GM12878 (cell line): ENCODE data around the gene IGF2R. TPM values are rescaled to one million over a fixed set of nuclear protein-coding genes. Genes with fewer than 3 reads are reported as not detected.

ENCODE experiments used
- ATAC-seq: fragments of 200-7000 bp; cut with Tn5 transposase; 3 replicates; pipeline ENCODE4 v1.9.1; 2020; ENCODE audit warnings: mild to moderate bottlenecking, moderate library complexity
- BruUV-seq: library from RNA; stranded (reverse); fragments of 400-500 nt; replicated peaks from 2 replicates; lab custom pipeline; 2021; lab: Mats Ljungman, UMichigan
- CTCF ChIA-PET: fragments of 300-600 bp; sonication (Branson Sonifier 250); formaldehyde crosslinking; extraction: SDS; loops from one replicate; lab custom pipeline; 2021; ENCODE audit warnings: inconsistent platforms; lab: Yijun Ruan, JAX
- POLR2A ChIA-PET: fragments of 350-600 bp; formaldehyde crosslinking; extraction: SDS; loops from one replicate; lab custom pipeline; 2021; ENCODE audit warnings: inconsistent platforms; lab: Charles Lee
- RAD21 ChIA-PET: fragments of 300-600 bp; sonication (Branson Sonifier 250); formaldehyde crosslinking; loops from one replicate; lab custom pipeline; 2023; ENCODE audit warnings: antibody characterized with exemption; ENCODE audit not compliant: unreplicated experiment; lab: Charles Lee
- SMC1A ChIA-PET: fragments of 300-600 bp; sonication (Branson Sonifier 250); formaldehyde crosslinking; loops from one replicate; lab custom pipeline; 2023; ENCODE audit not compliant: unreplicated experiment, uncharacterized antibody; lab: Charles Lee
- DNase-seq: peaks from one replicate; pipeline ENCODE4 v3.0.0-alpha.2; 2011; ENCODE audit warnings: low read depth, low spot score
- FAIRE-seq: peaks from 3 replicates; lab custom pipeline; 2011; peaks lifted over from hg19 to GRCh38; lab: Jason Lieb, UNC
- H2AFZ ChIP-seq: 2 replicates; pipeline ENCODE4 v1.6.0; 2011; ENCODE audit warnings: low read depth, low read length, control low read depth; ENCODE audit not compliant: control insufficient read depth
- H3K27ac ChIP-seq: 2 replicates; pipeline ENCODE4 v1.5.1; 2011; ENCODE audit warnings: control low read depth; ENCODE audit not compliant: control insufficient read depth, insufficient read depth
- H3K27me3 ChIP-seq, 2 experiments: replicated peaks in 1 of 2; 2 replicates each; pipeline versions ENCODE4 v1.6.0 to v1.6.1; 2011; ENCODE audit warnings: low read length in 1 of 2; ENCODE audit not compliant: control insufficient read depth in 2 of 2, insufficient read depth in 2 of 2
- H3K36me3 ChIP-seq, 2 experiments: 2 replicates each; pipeline ENCODE4 v1.5.1; 2011; ENCODE audit warnings: low read length in 1 of 2; ENCODE audit not compliant: control insufficient read depth in 2 of 2, insufficient read depth in 2 of 2
- H3K4me1 ChIP-seq: 2 replicates; pipeline ENCODE4 v1.6.1; 2011; ENCODE audit warnings: mild to moderate bottlenecking, low read length, moderate library complexity, mixed read lengths; ENCODE audit not compliant: control insufficient read depth, insufficient read depth
- H3K4me2 ChIP-seq: 2 replicates; pipeline ENCODE4 v1.6.0; 2011; ENCODE audit warnings: control low read depth; ENCODE audit not compliant: control insufficient read depth, insufficient read depth
- H3K4me3 ChIP-seq: fragments of 200-600 bp; sonication (generic); 2 replicates; pipeline ENCODE4 v1.5.1; 2016
- H3K79me2 ChIP-seq: 2 replicates; pipeline ENCODE4 v1.6.0; 2011; ENCODE audit warnings: low read length; ENCODE audit not compliant: control insufficient read depth, insufficient read depth
- H3K9ac ChIP-seq: 2 replicates; pipeline ENCODE4 v1.8.0; 2011; ENCODE audit warnings: low read length, control low read depth, mixed read lengths; ENCODE audit not compliant: control insufficient read depth, insufficient read depth
- H3K9me3 ChIP-seq: replicated peaks from 3 replicates; pipeline ENCODE4 v1.5.1; 2011; ENCODE audit warnings: mild to moderate bottlenecking, low read length; ENCODE audit not compliant: control insufficient read depth, insufficient read depth
- H4K20me1 ChIP-seq: 2 replicates; pipeline ENCODE4 v1.6.0; 2011; ENCODE audit not compliant: control insufficient read depth, insufficient read depth
- CEBPB ChIP-seq, 2 experiments: fragments of 150-350 bp in 1 of 2; IDR thresholded peaks; 2 replicates each; pipeline ENCODE4 v1.6.1; 2012 to 2014; ENCODE audit warnings: low read depth in 2 of 2, low read length in 2 of 2, borderline replicate concordance in 1 of 2, inconsistent platforms in 1 of 2
- EP300 ChIP-seq, 2 experiments: fragments of 150-350 bp in 1 of 2; IDR thresholded peaks; 2 replicates each; pipeline ENCODE4 v1.6.1; 2011 to 2012; ENCODE audit warnings: low read depth in 2 of 2, low read length in 2 of 2, borderline replicate concordance in 1 of 2, improper control_type of control experiment in 1 of 2, inconsistent platforms in 1 of 2; ENCODE audit not compliant: control insufficient read depth in 1 of 2
- EZH2 ChIP-seq: IDR thresholded peaks from 2 replicates; pipeline ENCODE4 v1.6.1; 2012; ENCODE audit warnings: low read depth, mild to moderate bottlenecking, control low read depth, inconsistent platforms, low read length, borderline replicate concordance; ENCODE audit not compliant: control insufficient read depth
- KDM1A ChIP-seq: fragments of 200-600 bp; sonication (generic); IDR thresholded peaks from 2 replicates; pipeline ENCODE4 v1.6.1; 2016; ENCODE audit warnings: borderline replicate concordance
- KLF5 ChIP-seq: fragments of 450-650 bp; IDR thresholded peaks from 2 replicates; pipeline ENCODE4 v1.6.1; 2014; ENCODE audit warnings: mild to moderate bottlenecking; ENCODE audit not compliant: partially characterized antibody
- MEF2A ChIP-seq: IDR thresholded peaks from 2 replicates; pipeline ENCODE4 v1.6.1; 2011; ENCODE audit warnings: low read depth, mild to moderate bottlenecking, low read length, moderate library complexity; ENCODE audit not compliant: insufficient read depth
- MYC ChIP-seq: IDR thresholded peaks from 2 replicates; pipeline ENCODE4 v1.6.1; 2011; ENCODE audit warnings: mild to moderate bottlenecking, low read length, moderate library complexity, inconsistent platforms; ENCODE audit not compliant: insufficient read depth, insufficient replicate concordance, insufficient read length, severe bottlenecking
- NKRF ChIP-seq: fragments of 450-650 bp; conservative IDR thresholded peaks from 2 replicates; pipeline ENCODE4 v1.6.1; 2017; ENCODE audit warnings: mild to moderate bottlenecking, moderate library complexity
- NR2C1 ChIP-seq: fragments of 450-650 bp; IDR thresholded peaks from 2 replicates; pipeline ENCODE4 v1.6.1; 2017; ENCODE audit warnings: antibody characterized with exemption, mild to moderate bottlenecking, moderate library complexity
- POLR2A ChIP-seq: IDR thresholded peaks from 2 replicates; pipeline ENCODE4 v1.6.1; 2011; ENCODE audit warnings: low read depth, mild to moderate bottlenecking, low read length
- SKIL ChIP-seq: fragments of 450-650 bp; IDR thresholded peaks from 2 replicates; pipeline ENCODE4 v1.6.1; 2017; ENCODE audit warnings: mild to moderate bottlenecking, low read depth, inconsistent platforms; ENCODE audit not compliant: poor library complexity, severe bottlenecking
- STAT3 ChIP-seq: IDR thresholded peaks from 2 replicates; pipeline ENCODE4 v1.6.1; 2011; ENCODE audit warnings: low read depth, low read length, improper control_type of control experiment
- USF1 ChIP-seq: IDR thresholded peaks from 2 replicates; pipeline ENCODE4 v1.6.1; 2011; ENCODE audit warnings: borderline replicate concordance, low read depth, mild to moderate bottlenecking, moderate library complexity, mixed read lengths, low read length; ENCODE audit not compliant: insufficient read depth; ENCODE audit errors: extremely low read length
- YY1 ChIP-seq: IDR thresholded peaks from 2 replicates; pipeline ENCODE4 v1.6.1; 2011; ENCODE audit warnings: low read depth, mild to moderate bottlenecking, low read length
- WGBS: methylation state at CpG from one replicate; pipeline ENCODE4 v1.1.6; 2016; ENCODE audit warnings: low lambda C conversion rate; ENCODE audit not compliant: insufficient replicate concordance, insufficient coverage; ENCODE audit errors: missing lambda C conversion rate; 5-methylcytosine and 5-hydroxymethylcytosine counted together
- in situ Hi-C: fragments of 300-500 bp; cut with MboI; formaldehyde crosslinking; loops from 9 replicates; pipeline ENCODE4 v1.14.3; 2018; ENCODE audit warnings: mixed read lengths
- intact Hi-C: fragments of 100-400 bp; cut with micrococcal nuclease; formaldehyde crosslinking; loops from one replicate; pipeline ENCODE4 v1.14.2; 2022; ENCODE audit not compliant: unreplicated experiment
- polyA plus RNA-seq, 11 experiments: library from polyadenylated mRNA; depleted of rRNA in 4 of 11; unstranded in 6 of 11; stranded (reverse) in 5 of 11; fragments of >200 nt; fragmentation: Nextera tagmentation in 4 of 11; fragmentation: Illumina TruSeq in 1 of 11; extraction: Ambion mirVana in 4 of 11; extraction: Trizol in 1 of 11; gene quantifications; 1 replicate in 1 of 11; 2 replicates in 10 of 11; pipeline versions ENCODE4 v1.2.1 to v1.2.3, GENCODE V29; 2011 to 2016; ENCODE audit warnings: inconsistent platforms in 2 of 11, missing spikeins in 2 of 11, low read depth in 1 of 11
- total RNA-seq, 4 experiments: library from RNA; depleted of rRNA in 3 of 4; stranded (reverse); fragments of >200 nt in 3 of 4; fragmentation: Illumina TruSeq in 1 of 4; extraction: Trizol in 1 of 4; gene quantifications; 2 replicates each; pipeline versions ENCODE4 v1.2.1 to v1.2.3, GENCODE V29; 2013 to 2021

IGF2R gene
- total and polyA plus RNA-seq, 10 of the 15 experiments (the other 5 are each of a cell fraction or from before 2014, with no cell fraction given): 1.00 to 40.1 (median 16.8) TPM

DNA sequence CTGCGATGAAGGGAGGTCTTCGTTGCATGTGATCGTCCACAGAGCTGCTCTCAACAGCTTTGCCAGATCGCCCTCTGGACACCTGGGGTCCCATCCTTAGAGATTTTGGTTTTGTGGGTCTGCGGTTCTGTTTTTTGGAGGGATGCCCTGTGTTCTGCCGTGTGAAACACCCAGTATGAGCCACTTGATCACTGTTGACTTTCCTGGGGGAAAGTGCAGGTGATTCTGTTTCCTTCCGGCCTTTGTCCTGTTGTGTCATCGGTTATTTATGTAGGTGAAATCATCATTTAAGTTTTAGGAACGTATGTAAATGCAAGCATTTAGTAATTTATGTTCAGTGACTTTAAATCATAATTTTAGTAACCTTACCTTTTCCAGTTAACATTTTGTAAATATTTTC lies 96.3 kb downstream of the IGF2R start:
- Histone ChIP-seq H3K27ac (no peak overlapping the region), H3K4me1 (peaks cover 21% of the 10 kb centered on the region), H3K4me3 (no peak overlapping the region), H3K4me2 (no peak overlapping the region), H3K36me3 (peaks cover 28 to 46% of the 10 kb centered on the region in 2 experiments), H2AFZ (no peak overlapping the region), H3K9ac (no peak overlapping the region), H4K20me1 (no peaks in the 10 kb centered on the region; the same call in 1 of the 2 replicates), H3K9me3 (no peaks in the 10 kb centered on the region), H3K79me2 (no peaks in the 10 kb centered on the region), H3K27me3 (no peaks in the 10 kb centered on the region)
- ChIA-PET SMC1A (no interaction called here), CTCF (interaction anchor here (1.2 kb wide), 1 partner anchor 202 kb away, joined by 3 read pairs; no protein-coding TSS in a partner anchor), POLR2A (no interaction called here), RAD21 (no interaction called here)
- TF ChIP-seq MYC (no peak), STAT3 (no peak), SKIL (no peak), NKRF (no peak), CEBPB (IDR thresholded peaks at IDR 0.05; ENCODE audit: borderline replicate concordance in 1 of 2, low read depth in 2 of 2, low read length in 2 of 2) (no peak), KLF5 (no peak), KDM1A (no peak), NR2C1 (no peak), YY1 (no peak), EZH2 (no peak), MEF2A (no peak), USF1 (no peak), POLR2A (no peak), EP300 (IDR thresholded peaks at IDR 0.05; ENCODE audit: borderline replicate concordance in 1 of 2, control insufficient read depth in 1 of 2, low read depth in 2 of 2, low read length in 2 of 2) (no peak)
- no TSS peak for BruUV-seq
- intact Hi-C loops (no loop called here), in situ Hi-C loops (no loop called here)
- WGBS: 97% methylated on average over 9 of the region's 9 CpGs
- no peak for ATAC-seq
- FAIRE-seq: no peak
- DNase-seq: no peak
